Measurements from ENCODE around the gene DENND2C. TPM values are rescaled to one million over a fixed set of nuclear protein-coding genes. Genes with fewer than 3 reads are reported as not detected.

DENND2C gene
- total RNA-seq, 1 donor from 2014 or later: 3.6 TPM

DNA sequence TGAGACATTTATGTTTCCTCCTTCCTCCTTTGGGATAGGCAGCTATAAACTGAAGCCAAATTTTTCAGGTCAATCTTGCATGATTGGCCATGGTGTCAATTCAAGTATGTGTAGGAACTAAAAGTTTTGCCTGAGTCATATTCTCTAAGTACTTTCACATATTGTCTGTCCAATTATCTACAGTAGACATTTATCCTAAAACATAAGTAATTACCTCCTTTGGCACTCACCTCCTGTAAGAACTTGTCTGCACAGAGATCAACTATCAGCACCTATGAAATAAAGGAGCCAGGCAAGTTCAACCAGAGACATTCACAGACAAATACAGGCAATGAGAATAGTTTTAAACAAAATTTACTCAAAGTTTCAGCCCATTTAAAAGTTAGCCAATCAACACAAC is 74.2 kb downstream of the DENND2C start:
- TF ChIP-seq, protein P1, sequence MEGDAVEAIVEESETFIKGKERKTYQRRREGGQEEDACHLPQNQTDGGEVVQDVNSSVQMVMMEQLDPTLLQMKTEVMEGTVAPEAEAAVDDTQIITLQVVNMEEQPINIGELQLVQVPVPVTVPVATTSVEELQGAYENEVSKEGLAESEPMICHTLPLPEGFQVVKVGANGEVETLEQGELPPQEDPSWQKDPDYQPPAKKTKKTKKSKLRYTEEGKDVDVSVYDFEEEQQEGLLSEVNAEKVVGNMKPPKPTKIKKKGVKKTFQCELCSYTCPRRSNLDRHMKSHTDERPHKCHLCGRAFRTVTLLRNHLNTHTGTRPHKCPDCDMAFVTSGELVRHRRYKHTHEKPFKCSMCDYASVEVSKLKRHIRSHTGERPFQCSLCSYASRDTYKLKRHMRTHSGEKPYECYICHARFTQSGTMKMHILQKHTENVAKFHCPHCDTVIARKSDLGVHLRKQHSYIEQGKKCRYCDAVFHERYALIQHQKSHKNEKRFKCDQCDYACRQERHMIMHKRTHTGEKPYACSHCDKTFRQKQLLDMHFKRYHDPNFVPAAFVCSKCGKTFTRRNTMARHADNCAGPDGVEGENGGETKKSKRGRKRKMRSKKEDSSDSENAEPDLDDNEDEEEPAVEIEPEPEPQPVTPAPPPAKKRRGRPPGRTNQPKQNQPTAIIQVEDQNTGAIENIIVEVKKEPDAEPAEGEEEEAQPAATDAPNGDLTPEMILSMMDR (conservative IDR thresholded peaks at IDR 0.05): no peak
- Mint-ChIP-seq H3K9me3 (no peaks in the 10 kb centered on the region), H3K36me3 (peaks cover 9% of the 10 kb centered on the region), H3K4me1 (ENCODE audit: unreplicated experiment) (no peaks in the 10 kb centered on the region), H3K4me3 (no peak overlapping the region), H3K27ac (peak overlapping the region; percentile 22), H3K27me3 (no peaks in the 10 kb centered on the region)
- DNase-seq (ENCODE audit: extremely low spot score, unreplicated experiment): no peak

GRCh38 chr1:114594046-114594445 is 75.8 kb downstream of the DENND2C start:
- TF ChIP-seq, protein P1 (conservative IDR thresholded peaks at IDR 0.05): no peak
- Mint-ChIP-seq H3K4me3 (no peak overlapping the region), H3K27me3 (no peaks in the 10 kb centered on the region), H3K36me3 (peaks cover 9% of the 10 kb centered on the region), H3K27ac (no peak overlapping the region), H3K9me3 (no peaks in the 10 kb centered on the region), H3K4me1 (ENCODE audit: unreplicated experiment) (no peaks in the 10 kb centered on the region)
- DNase-seq (ENCODE audit: extremely low spot score, unreplicated experiment): no peak

GRCh38 chr1:114589122-114589521 is 80.7 kb downstream of the DENND2C start:
- no peaks in the 10 kb centered on the region for H3K27me3 Mint-ChIP-seq
- H3K9me3 Mint-ChIP-seq: no peaks in the 10 kb centered on the region
- H3K36me3 Mint-ChIP-seq: peaks cover 4% of the 10 kb centered on the region
- H3K4me3 Mint-ChIP-seq: no peak overlapping the region
- TF ChIP-seq, protein P1 (conservative IDR thresholded peaks at IDR 0.05): no peak
- H3K27ac Mint-ChIP-seq: no peak overlapping the region
- DNase-seq (ENCODE audit: extremely low spot score, unreplicated experiment): no peak
- H3K4me1 Mint-ChIP-seq (ENCODE audit: unreplicated experiment): no peaks in the 10 kb centered on the region

GRCh38 chr1:114588196-114588689 is 81.6 kb downstream of the DENND2C start:
- Mint-ChIP-seq H3K36me3 (peaks cover 4% of the 10 kb centered on the region), H3K4me1 (ENCODE audit: unreplicated experiment) (no peaks in the 10 kb centered on the region), H3K9me3 (no peaks in the 10 kb centered on the region), H3K27me3 (no peaks in the 10 kb centered on the region), H3K27ac (no peak overlapping the region), H3K4me3 (no peak overlapping the region)
- no peak for DNase-seq (ENCODE audit: extremely low spot score, unreplicated experiment)
- TF ChIP-seq, protein P1 (conservative IDR thresholded peaks at IDR 0.05): no peak

GRCh38 chr1:114587203-114587991 is 82.5 kb downstream of the DENND2C start:
- DNase-seq (ENCODE audit: extremely low spot score, unreplicated experiment): no peak
- H3K4me3 Mint-ChIP-seq: no peak overlapping the region
- no peaks in the 10 kb centered on the region for H3K36me3 Mint-ChIP-seq
- peaks cover 3% of the 10 kb centered on the region for H3K4me1 Mint-ChIP-seq (ENCODE audit: unreplicated experiment)
- H3K27ac Mint-ChIP-seq: no peak overlapping the region
- TF ChIP-seq, protein P1 (conservative IDR thresholded peaks at IDR 0.05): no peak
- H3K9me3 Mint-ChIP-seq: no peaks in the 10 kb centered on the region
- no peaks in the 10 kb centered on the region for H3K27me3 Mint-ChIP-seq
